Astrocyte of the cerebellum (primary cell): ENCODE results near the gene USP15.
"Not testable (repeated sequence)": the region's sequence is repeated elsewhere in the genome, so short reads cannot be mapped to it uniquely, and the experiment has no call there.

Source experiments
- DNase-seq: peaks from one replicate; pipeline ENCODE4 v3.0.0-alpha.2; 2011; ENCODE audit warnings: low read depth
- H3K4me3 ChIP-seq: 2 replicates; pipeline ENCODE4 v1.5.1; 2011; ENCODE audit warnings: mild to moderate bottlenecking, low read depth, low read length, moderate library complexity
- in situ Hi-C: cut with HindIII; loops from 2 replicates; pipeline ENCODE4 v1.10.0; 2017; ENCODE audit warnings: low sequenced_read_pairs
- TF ChIP-seq, protein P1 (sequence below): IDR thresholded peaks from 2 replicates; pipeline ENCODE4 v1.5.1; 2012; ENCODE audit warnings: low read length, low read depth, moderate library complexity, mild to moderate bottlenecking; ENCODE audit errors: missing control alignments

USP15 gene

DNA sequence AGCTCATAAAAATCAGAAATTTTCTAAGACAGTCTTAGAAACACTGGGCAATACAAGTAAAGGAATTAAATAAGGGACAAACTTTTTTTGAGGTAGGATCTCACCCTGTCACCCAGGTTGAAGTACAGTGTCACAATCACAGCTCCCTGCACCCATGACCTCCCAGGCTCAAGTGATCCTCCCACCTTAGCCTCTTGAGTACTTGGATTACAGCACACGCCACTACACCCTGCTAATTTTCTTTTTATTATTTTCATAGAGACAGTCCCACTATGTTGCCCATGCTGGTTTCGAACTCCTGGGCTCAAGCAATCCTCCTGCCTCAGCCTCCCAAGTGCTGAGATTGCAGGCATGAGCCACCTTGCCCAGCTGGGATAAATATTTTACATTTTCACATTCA, 90.3 kb downstream of the USP15 start:
- TF ChIP-seq, protein P1, sequence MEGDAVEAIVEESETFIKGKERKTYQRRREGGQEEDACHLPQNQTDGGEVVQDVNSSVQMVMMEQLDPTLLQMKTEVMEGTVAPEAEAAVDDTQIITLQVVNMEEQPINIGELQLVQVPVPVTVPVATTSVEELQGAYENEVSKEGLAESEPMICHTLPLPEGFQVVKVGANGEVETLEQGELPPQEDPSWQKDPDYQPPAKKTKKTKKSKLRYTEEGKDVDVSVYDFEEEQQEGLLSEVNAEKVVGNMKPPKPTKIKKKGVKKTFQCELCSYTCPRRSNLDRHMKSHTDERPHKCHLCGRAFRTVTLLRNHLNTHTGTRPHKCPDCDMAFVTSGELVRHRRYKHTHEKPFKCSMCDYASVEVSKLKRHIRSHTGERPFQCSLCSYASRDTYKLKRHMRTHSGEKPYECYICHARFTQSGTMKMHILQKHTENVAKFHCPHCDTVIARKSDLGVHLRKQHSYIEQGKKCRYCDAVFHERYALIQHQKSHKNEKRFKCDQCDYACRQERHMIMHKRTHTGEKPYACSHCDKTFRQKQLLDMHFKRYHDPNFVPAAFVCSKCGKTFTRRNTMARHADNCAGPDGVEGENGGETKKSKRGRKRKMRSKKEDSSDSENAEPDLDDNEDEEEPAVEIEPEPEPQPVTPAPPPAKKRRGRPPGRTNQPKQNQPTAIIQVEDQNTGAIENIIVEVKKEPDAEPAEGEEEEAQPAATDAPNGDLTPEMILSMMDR, result no peak
- no peak for DNase-seq
- no peak overlapping the region for H3K4me3 ChIP-seq
- in situ Hi-C loops, result no loop called here

DNA sequence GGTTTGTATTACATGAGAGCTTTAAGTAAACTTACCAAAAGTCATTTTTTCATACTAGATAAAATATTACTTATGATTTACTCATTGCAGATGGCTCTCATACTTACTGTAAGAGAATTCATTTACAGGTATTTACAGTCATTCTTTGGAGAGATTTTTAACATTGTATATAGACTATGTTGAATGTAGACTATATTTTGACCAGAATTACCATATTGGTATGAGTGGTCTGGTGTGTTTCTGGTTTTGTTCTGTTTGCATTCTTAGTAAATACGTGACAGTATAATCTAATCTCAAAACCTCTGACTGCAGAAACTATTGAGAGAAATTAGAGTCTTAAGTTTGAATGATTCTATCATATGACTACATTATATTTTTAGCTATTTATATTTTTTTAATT, 91.1 kb downstream of the USP15 start:
- H3K4me3 ChIP-seq, result no peak overlapping the region
- DNase-seq, result no peak
- in situ Hi-C loops, result no loop called here
- TF ChIP-seq, protein P1, result no peak

DNA sequence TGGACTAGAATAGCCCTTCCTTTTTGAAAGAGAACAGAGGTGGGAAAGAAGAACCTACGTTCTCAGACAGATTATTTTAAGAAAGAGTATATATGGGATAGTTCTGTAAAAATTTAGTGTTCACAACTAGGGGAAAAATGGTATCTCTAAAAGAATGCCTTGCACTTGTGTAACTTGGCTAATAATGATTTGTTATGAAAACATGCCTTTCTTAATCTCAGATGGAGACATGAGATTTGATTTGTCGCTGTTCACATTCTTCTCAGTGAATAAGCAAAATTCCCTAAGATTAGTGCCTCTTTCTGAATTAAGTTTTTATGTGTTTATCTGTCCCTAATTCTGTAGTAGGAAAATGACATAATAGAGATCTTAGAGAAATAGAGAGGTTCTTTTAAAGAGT, 100.8 kb downstream of the USP15 start:
- in situ Hi-C loops, result no loop called here
- no peak overlapping the region for H3K4me3 ChIP-seq
- TF ChIP-seq, protein P1, result no peak
- DNase-seq, result no peak

DNA sequence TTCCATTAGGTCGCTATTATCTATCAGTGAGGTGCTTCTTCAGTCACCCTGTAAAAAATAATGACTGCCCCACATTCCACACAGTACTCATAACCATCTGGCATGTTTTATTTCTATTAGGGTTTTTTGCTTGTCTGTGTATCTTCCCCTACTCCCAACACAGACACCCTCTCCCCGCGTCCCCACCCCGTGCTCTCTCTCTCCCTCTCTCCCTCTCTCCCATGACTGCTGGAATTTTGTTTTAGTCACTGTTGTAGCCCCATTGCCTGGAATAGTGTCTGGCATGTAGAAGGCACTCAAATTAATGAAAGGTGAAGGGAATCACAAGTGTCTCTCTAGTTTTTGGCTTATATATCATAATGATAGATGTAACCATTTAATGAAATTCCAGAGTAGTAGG, 103.3 kb downstream of the USP15 start:
- no peak overlapping the region for H3K4me3 ChIP-seq
- in situ Hi-C loops, result no loop called here
- no peak for DNase-seq
- TF ChIP-seq, protein P1, result no peak

DNA sequence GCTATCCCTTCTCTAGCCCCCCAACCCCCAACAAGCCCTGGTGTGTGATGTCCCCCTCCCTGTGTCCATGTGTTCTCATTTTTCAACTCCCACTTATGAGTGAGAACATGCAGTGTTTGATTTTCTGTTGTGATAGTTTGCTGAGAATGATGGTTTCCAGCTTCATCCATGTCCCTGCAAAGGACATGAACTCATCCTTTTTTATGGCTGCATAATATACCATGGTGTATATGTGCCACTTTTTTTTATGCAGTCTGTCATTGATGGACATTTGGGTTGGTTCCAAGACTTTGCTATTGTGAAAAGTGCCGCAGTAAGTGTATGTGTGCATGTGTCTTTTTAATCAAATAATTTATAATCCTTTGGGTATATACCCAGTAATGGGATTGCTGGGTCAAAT, 104.5 kb downstream of the USP15 start:
- H3K4me3 ChIP-seq, DNase-seq, in situ Hi-C loops: not testable (repeated sequence)

DNA sequence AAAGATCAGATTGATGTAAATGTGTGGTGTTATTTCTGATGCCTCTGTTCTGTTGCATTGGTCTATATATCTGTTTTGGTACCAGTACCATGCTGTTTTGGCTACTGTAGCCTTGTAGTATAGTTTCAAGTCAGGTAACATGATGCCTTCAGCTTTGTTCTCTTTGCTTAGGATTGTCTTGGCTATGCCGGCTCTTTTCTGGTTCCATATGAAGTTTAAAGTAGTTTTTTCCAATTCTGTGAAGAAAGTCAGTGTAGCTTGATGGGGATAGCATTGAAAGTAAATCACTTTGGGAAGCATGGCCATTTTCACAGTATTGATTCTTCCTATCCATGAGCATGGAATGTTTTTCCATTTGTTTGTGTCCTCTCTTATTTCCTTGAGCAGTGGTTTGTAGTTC, 105.6 kb downstream of the USP15 start:
- in situ Hi-C loops, H3K4me3 ChIP-seq, DNase-seq: not testable (repeated sequence)

DNA sequence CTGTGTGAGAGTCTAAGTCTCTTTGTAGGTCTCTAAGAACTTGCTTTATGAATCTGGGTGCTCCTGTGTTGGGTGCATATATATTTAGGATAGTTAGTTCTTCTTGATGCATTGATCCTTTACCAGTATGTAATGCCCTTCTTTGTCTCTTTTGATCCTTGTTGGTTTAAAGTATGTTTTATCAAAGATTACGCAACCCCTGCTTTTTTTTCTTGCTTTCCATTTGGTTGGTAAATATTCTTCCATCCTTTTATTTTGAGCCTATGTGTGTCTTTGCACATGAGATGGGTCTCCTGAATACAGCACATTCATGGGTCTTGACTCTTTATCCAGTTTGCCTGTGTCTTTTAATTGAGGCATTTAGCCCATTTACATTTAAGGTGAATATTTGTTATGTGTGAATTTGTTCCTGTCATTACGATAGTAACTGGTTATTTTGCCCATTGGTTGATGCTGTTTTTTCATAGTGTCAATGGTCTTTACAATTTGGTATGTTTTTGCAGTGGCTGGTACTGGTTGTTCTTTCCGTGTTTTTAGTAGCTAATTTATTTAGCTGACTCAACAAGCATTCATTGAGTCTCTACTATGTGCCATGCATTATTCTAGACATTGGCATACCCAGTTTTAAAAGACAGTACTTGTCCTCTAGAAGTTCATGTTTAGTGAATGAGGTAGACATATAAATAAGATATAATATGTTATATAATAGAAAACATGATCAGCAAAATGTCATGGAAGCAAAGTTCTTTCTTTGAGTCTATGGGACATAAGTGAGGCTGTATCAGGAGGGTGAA, 108.4 kb downstream of the USP15 start:
- in situ Hi-C loops, H3K4me3 ChIP-seq, DNase-seq: not testable (repeated sequence)

DNA sequence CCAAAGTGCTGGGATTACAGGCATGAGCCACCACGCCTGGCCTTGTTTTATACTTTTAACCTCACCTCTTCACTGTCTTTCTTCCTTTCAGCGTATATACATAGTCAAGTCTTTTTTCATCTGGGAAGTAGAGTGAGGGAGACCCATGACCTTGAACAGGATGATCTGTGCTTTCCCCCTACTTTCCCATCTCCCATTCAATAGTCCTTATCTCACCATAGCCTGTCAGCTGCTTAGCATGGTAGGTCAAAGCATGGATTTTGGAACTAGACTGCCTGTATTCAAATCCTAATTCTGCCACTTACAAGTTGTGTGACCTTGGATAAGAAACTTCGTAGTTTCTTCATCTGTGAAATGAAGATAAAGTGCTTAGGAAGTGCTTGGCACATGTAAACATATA, 110.0 kb downstream of the USP15 start:
- in situ Hi-C loops, result no loop called here
- DNase-seq, result no peak
- TF ChIP-seq, protein P1, result no peak
- H3K4me3 ChIP-seq, result no peak overlapping the region
